OCI-LY7 (cell line): ENCODE data around the gene MYH7.

Source experiments
- CTCF ChIP-seq: fragments of 200-600 bp; sonication (generic); conservative IDR thresholded peaks from 2 replicates; pipeline ENCODE4 v1.5.1; 2014; ENCODE audit warnings: mild to moderate bottlenecking, antibody characterized with exemption, low read length, moderate library complexity, mixed read lengths
- EZH2phosphoT487 ChIP-seq: fragments of 200-600 bp; sonication (generic); IDR thresholded peaks from 2 replicates; pipeline ENCODE4 v1.6.1; 2018; ENCODE audit warnings: low read depth, borderline replicate concordance, mild to moderate bottlenecking, mixed run types, antibody characterized with exemption, low read length, moderate library complexity, mixed read lengths

- no peak for TF ChIP-seq CTCF
- TF ChIP-seq EZH2phosphoT487 = no peak
These were observed 8.4 kb upstream of the MYH7 start for GRCh38 chr14:23443881-23444280.
